ENCODE measurements around the gene PLEKHB2.

DNA sequence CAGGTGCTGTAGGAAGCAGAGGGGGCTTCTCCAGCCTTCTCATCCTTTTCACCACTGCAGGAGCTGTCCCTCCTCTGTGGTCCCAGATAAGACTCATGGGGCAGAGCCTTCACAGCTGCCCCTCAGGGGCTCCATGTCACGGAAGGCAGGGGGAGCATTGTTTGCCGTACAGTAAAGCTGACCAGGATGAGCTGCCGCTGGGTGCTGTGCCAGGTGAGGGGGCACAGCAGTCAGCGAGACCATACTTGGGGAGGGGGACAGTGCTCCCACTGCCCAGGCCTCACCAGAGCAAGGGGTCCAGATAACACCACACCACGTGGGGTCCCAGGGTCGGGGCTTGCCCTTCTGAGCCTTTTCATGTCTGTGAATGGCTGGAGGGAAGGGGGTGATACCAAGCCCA, 46.3 kb downstream of the PLEKHB2 start:
- TF ChIP-seq, protein P1, sequence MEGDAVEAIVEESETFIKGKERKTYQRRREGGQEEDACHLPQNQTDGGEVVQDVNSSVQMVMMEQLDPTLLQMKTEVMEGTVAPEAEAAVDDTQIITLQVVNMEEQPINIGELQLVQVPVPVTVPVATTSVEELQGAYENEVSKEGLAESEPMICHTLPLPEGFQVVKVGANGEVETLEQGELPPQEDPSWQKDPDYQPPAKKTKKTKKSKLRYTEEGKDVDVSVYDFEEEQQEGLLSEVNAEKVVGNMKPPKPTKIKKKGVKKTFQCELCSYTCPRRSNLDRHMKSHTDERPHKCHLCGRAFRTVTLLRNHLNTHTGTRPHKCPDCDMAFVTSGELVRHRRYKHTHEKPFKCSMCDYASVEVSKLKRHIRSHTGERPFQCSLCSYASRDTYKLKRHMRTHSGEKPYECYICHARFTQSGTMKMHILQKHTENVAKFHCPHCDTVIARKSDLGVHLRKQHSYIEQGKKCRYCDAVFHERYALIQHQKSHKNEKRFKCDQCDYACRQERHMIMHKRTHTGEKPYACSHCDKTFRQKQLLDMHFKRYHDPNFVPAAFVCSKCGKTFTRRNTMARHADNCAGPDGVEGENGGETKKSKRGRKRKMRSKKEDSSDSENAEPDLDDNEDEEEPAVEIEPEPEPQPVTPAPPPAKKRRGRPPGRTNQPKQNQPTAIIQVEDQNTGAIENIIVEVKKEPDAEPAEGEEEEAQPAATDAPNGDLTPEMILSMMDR (IDR thresholded peaks at IDR 0.05) = no peak
- TF ChIP-seq CEBPB (IDR thresholded peaks at IDR 0.05) (no peak), TFCP2L1 (CRISPR knock-in tag; IDR thresholded peaks at IDR 0.05) (no peak), SREBF2 (IDR thresholded peaks at IDR 0.05) (no peak), EP300 (IDR thresholded peaks at IDR 0.05) (no peak), POLR2A (IDR thresholded peaks at IDR 0.05; ENCODE audit: low read length) (no peak), HOXB13 (CRISPR knock-in tag; IDR thresholded peaks at IDR 0.05; ENCODE audit: low read depth) (no peak), BHLHE40 (IDR thresholded peaks at IDR 0.05; ENCODE audit: low read depth, low read length) (no peak)
- TF ChIP-seq, protein P2, sequence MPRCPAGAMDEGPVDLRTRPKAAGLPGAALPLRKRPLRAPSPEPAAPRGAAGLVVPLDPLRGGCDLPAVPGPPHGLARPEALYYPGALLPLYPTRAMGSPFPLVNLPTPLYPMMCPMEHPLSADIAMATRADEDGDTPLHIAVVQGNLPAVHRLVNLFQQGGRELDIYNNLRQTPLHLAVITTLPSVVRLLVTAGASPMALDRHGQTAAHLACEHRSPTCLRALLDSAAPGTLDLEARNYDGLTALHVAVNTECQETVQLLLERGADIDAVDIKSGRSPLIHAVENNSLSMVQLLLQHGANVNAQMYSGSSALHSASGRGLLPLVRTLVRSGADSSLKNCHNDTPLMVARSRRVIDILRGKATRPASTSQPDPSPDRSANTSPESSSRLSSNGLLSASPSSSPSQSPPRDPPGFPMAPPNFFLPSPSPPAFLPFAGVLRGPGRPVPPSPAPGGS (IDR thresholded peaks at IDR 0.05) = no peak
- TF ChIP-seq, protein P3, sequence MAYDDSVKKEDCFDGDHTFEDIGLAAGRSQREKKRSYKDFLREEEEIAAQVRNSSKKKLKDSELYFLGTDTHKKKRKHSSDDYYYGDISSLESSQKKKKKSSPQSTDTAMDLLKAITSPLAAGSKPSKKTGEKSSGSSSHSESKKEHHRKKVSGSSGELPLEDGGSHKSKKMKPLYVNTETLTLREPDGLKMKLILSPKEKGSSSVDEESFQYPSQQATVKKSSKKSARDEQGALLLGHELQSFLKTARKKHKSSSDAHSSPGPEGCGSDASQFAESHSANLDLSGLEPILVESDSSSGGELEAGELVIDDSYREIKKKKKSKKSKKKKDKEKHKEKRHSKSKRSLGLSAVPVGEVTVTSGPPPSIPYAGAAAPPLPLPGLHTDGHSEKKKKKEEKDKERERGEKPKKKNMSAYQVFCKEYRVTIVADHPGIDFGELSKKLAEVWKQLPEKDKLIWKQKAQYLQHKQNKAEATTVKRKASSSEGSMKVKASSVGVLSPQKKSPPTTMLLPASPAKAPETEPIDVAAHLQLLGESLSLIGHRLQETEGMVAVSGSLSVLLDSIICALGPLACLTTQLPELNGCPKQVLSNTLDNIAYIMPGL (CRISPR knock-in tag; IDR thresholded peaks at IDR 0.05; ENCODE audit: borderline replicate concordance) = no peak

Data from A549 (cell line).